Amygdala (tissue), 56 donors: Measurements from ENCODE around the gene SFXN1.
"Not testable (repeated sequence)": the region's sequence is repeated elsewhere in the genome, so short reads cannot be mapped to it uniquely, and the experiment has no call there.

Experiments used
- DNase-seq, 56 donors: peaks; one replicate each; lab custom pipeline; 2025; lab: John Stamatoyannopoulos, UW

Gene SFXN1

DNA sequence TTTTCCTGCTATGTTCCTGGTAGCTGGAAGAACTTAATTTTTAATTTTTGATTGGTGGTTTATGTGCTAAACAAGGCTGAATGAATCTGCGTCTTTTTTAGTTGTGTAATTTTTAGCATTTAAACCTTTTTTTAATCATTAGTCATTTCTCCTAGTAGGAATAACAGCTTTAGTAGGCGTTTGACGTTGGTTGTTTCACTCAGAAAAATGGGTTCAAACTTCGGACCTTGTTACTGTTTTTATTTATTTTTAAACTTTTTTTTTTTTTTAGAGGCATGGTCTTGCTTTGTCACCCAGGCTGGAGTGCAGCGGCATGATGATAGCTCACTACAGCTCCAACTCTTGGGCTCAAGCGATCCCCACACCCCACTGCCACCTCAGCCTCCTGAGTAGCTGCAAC is 12.9 kb downstream of the SFXN1 start:
- no peak for DNase-seq

GRCh38 chr5:175493260-175493659 is 14.9 kb downstream of the SFXN1 start:
- no peak for DNase-seq

GRCh38 chr5:175493726-175494125 is 15.4 kb downstream of the SFXN1 start:
- DNase-seq = no peak

- no peak for DNase-seq
These were observed 16.2 kb downstream of the SFXN1 start for GRCh38 chr5:175494264-175495183.

DNA sequence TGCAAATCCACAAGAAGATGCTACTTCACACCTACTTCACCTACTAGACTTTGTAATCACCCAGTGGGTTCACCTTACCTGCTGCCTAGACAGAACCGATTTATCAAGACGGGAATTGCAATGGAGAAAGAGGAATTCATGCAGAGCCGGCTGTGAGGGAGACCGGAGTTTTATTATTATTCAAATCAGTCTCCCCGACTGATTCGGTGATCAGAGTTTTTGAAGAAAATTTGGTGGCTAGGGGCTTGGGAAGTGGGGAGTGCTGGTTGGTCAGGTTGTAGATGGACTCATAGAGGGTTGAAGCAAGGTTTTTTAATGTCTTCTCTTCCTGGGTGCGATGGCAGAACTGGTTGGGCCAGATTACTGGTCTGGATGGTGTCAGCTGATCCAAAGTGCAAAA is 23.4 kb downstream of the SFXN1 start:
- no peak for DNase-seq

- DNase-seq = not testable (repeated sequence)
These were observed 29.3 kb downstream of the SFXN1 start for GRCh38 chr5:175507671-175508070.

DNA sequence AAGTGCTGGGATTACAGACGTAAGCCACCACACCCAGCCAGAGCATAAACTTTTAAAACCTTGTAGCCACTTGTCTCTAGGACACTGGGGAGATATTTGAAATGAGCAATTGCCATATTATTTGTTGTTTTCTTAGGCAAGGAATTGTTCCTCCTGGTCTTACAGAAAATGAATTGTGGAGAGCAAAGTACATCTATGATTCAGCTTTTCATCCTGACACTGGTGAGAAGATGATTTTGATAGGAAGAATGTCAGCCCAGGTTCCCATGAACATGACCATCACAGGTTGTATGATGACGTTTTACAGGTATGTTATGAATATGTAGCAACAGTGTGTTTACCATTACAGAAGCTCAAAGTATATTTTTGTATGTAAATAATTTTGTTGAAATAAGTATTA is 30.5 kb downstream of the SFXN1 start:
- no peak for DNase-seq

DNA sequence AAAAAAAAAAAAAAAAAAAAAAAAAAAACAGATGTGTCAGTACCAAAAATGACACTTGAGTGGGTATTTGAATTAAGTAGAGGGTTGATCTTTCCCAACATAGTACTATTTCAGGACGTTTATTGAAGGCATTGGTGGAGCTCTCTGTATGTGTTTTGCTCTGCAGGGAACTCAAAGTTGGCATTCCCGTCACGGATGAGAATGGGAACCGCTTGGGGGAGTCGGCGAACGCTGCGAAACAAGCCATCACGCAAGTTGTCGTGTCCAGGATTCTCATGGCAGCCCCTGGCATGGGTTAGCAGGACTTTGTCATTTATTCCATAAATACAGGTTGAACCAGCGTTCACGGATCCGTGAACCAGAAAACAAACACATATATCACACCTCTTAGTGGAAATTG is 34.9 kb downstream of the SFXN1 start:
- no peak for DNase-seq

DNA sequence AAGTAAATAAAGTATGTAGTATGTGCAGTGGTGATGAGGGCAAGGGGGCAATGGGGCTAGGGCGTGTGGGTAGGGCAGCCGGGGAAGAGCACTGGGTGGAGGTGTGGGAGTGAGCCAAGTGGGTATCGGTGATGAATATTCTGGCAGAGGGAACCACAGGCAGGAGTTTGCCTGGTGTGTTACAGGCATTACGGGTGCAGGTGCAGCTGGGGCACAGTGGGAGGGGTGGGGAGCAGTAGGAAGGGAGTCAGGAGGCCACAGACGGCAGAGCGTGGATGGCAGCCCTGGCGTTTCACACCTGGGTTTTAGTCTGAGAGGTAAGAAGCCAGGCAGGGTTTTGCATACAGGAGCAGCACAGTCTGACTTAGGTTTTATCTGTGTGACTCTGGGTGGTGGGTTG is 35.4 kb downstream of the SFXN1 start:
- no peak for DNase-seq

GRCh38 chr5:175516933-175517823 is 38.8 kb downstream of the SFXN1 start:
- DNase-seq = peak in 1 of 56 donors; percentile 18

DNA sequence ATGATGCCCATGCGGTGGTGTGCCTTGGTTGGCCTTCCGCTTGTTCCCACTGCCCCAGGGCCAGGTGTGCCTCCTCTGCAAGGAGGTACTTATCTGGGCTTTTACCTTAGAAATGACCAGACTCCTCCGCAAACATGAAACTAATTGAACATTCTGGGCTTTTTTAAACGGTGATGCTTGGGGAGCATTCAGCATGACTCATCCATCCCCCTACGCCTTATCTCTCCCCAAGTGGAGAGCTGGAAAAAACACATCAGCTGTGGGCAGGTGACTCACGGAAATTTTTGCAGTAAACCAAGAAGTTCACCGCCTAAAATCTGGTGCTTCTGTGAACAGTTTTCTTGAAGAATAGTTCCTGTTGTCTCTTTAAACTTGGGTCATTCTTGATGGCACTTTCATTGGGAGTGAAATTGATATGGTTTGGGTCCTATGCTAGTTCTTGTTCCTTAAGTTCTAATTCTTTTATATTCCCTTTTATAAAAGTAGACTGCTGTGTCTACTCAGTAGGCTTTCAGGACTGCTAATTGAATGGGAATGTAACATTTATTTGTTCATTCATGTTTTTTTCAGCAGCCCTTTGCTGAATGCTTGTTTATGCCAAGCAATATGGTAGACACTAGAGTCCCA is 39.6 kb downstream of the SFXN1 start:
- peak in 13 of 56 donors; percentile 6 to 70 (median 19) for DNase-seq

DNA sequence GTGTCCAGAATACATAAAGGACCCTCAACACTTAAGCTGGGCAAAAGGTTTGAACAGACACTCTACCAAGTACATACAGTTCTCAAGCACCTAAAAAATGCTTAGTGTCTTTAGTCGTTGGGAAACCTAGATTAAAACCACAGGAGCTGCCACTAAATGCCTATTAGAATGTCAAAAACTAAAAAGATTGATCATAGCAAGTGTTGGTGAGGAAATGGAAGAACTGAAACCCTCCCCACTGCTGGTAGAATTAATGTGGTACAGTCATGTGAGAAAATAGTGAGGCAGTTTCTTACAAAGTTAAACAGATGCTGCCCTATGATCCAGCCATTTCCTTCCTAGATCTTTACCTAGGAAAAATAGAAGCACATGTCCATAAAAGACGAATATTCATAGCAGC is 40.6 kb downstream of the SFXN1 start:
- DNase-seq = no peak

DNA sequence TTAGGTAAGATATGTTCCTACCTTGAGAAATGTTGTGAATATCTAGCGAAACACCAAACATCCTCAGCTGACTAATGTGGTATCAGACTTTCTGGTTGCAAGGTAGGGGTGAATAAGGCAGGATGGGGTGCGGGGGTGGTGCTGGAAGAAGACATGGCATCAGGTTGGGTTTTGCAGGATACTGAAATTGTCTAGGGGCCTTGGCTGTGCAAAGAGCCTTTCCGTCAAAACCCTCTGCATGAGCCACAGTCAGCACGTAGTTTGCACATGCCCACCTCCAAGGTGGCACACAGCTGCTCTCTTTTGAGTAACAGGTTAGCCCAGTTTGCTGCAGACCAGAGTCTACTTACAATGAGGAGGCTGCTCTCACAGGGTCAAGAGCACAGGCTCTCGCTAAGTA is 42.0 kb downstream of the SFXN1 start:
- DNase-seq = no peak

DNA sequence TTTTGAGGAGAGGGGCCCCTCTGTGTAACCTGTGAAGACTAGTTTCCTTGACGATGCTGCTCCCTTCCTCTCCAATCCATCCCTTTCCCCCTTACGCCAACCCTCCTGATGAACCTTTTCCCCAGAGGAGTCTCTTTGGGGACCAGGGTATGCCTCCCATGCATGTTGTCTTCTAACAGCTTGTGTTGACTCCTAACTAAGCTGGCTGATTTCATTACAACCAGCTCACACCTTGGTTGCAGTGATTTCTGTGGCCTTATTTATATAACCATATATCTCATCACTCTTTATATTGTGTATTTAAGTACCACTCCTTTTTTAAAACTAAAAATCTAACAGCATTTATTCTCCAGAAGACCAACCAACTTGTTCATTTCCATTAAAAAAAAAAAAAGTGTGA is 42.5 kb downstream of the SFXN1 start:
- DNase-seq = no peak

GRCh38 chr5:175521313-175521833 is 43.0 kb downstream of the SFXN1 start:
- DNase-seq = no peak

- no peak for DNase-seq
These were observed 44.9 kb downstream of the SFXN1 start for GRCh38 chr5:175523292-175523691.

GRCh38 chr5:175524211-175524610 is 45.9 kb downstream of the SFXN1 start:
- DNase-seq = no peak

GRCh38 chr5:175526691-175527090 is 48.3 kb downstream of the SFXN1 start:
- DNase-seq = no peak

DNA sequence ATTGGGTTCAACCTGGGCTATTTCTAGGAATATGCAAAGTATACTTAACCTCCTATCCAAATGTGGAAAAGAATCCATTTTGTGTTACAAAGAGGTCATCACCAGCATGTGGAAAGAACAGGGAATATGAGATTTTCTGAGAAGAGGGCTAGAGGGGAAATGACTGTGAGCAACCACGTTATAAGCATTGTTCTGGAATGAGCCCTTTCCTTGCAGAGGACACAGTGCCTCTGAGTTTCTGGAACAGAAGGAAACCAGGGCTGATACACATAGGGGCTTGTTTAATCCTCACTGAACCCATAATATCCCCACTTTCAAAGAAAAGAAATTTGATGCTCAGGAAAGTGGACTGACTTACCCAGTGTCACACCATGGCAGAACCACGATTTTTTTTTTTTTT is 53.0 kb downstream of the SFXN1 start:
- no peak for DNase-seq

GRCh38 chr5:175534070-175534932 is 55.9 kb downstream of the SFXN1 start:
- peak; percentile 14 to 86 (median 64) for DNase-seq
